Endothelial cell of umbilical vein (primary cell): ENCODE measurements around the gene DDHD1. TPM values are rescaled to one million over a fixed set of nuclear protein-coding genes. Genes with fewer than 3 reads are reported as not detected.

Source experiments
- BruUV-seq: library from RNA; stranded (reverse); fragments of 400-500 nt; replicated peaks from 2 replicates; lab custom pipeline; 2021; lab: Mats Ljungman, UMichigan
- CTCF ChIA-PET: fragments of 300-600, 350-600 bp; sonication (Branson Sonifier 250); formaldehyde crosslinking; loops from one replicate; lab custom pipeline; 2021; ENCODE audit warnings: antibody characterized with exemption, inconsistent platforms; lab: Charles Lee
- POLR2A ChIA-PET: fragments of 300-600, 350-600 bp; sonication (Branson Sonifier 250); formaldehyde crosslinking; loops from one replicate; lab custom pipeline; 2021; ENCODE audit warnings: antibody characterized with exemption, inconsistent platforms; lab: Charles Lee
- DNase-seq: peaks from one replicate; pipeline ENCODE4 v3.0.0-alpha.2; 2011; ENCODE audit warnings: low read depth, low spot score
- FAIRE-seq: peaks from 2 replicates; lab custom pipeline; 2011; peaks lifted over from hg19 to GRCh38; lab: Jason Lieb, UNC
- H2AFZ ChIP-seq: 2 replicates; pipeline ENCODE4 v1.6.0; 2012; ENCODE audit warnings: low read depth, low read length, control low read depth, inconsistent platforms
- H3K27ac ChIP-seq: 2 replicates; pipeline ENCODE4 v1.5.1; 2011; ENCODE audit warnings: low read depth, mild to moderate bottlenecking, control low read depth, low read length, moderate library complexity; ENCODE audit not compliant: insufficient read depth
- H3K27me3 ChIP-seq, 2 experiments: 2 replicates each; pipeline versions ENCODE4 v1.6.0 to v1.6.1; 2011; ENCODE audit warnings: low read length in 2 of 2, mixed read lengths in 1 of 2; ENCODE audit not compliant: control insufficient read depth in 2 of 2, insufficient read depth in 2 of 2
- H3K36me3 ChIP-seq, 2 experiments: 2 replicates in 1 of 2; 3 replicates in 1 of 2; pipeline ENCODE4 v1.5.1; 2011; ENCODE audit warnings: low read length in 2 of 2, mild to moderate bottlenecking in 1 of 2, moderate library complexity in 1 of 2; ENCODE audit not compliant: control insufficient read depth in 2 of 2, insufficient read depth in 2 of 2; ENCODE audit errors: extremely low read depth in 1 of 2
- H3K4me1 ChIP-seq: 3 replicates; pipeline ENCODE4 v1.5.1; 2011; ENCODE audit warnings: mild to moderate bottlenecking, low read length; ENCODE audit not compliant: control insufficient read depth, insufficient read depth; ENCODE audit errors: extremely low read depth
- H3K4me2 ChIP-seq: 2 replicates; pipeline ENCODE4 v1.6.1; 2011; ENCODE audit warnings: low read length, control low read depth, mixed read lengths; ENCODE audit not compliant: insufficient read depth
- H3K4me3 ChIP-seq, 3 experiments: fragments of 200-600 bp in 1 of 3; sonication (generic), shearing (Covaris generic) in 1 of 3; replicated peaks in 1 of 3; 2 replicates each; pipeline ENCODE4 v1.5.1; 2011 to 2016; ENCODE audit warnings: control low read depth in 3 of 3, low read length in 3 of 3, mild to moderate bottlenecking in 2 of 3, inconsistent platforms in 1 of 3, low read depth in 1 of 3, moderate library complexity in 1 of 3; ENCODE audit not compliant: insufficient read depth in 1 of 3
- H3K79me2 ChIP-seq: 2 replicates; pipeline ENCODE4 v1.6.0; 2012; ENCODE audit warnings: low read length, inconsistent platforms; ENCODE audit not compliant: control insufficient read depth, insufficient read depth
- H3K9ac ChIP-seq: replicated peaks from 2 replicates; pipeline ENCODE3; 2011; ENCODE audit warnings: low read length, control low read depth; ENCODE audit not compliant: insufficient read depth; ENCODE audit errors: extremely low read depth
- H3K9me1 ChIP-seq: replicated peaks from 3 replicates; pipeline ENCODE4 v1.6.0; 2011; ENCODE audit warnings: mild to moderate bottlenecking, low read length; ENCODE audit not compliant: control insufficient read depth, insufficient read depth; ENCODE audit errors: extremely low read depth
- H3K9me3 ChIP-seq: replicated peaks from 2 replicates; pipeline ENCODE4 v1.5.1; 2012; ENCODE audit warnings: low read length, inconsistent platforms; ENCODE audit not compliant: control insufficient read depth, insufficient read depth
- H4K20me1 ChIP-seq: replicated peaks from 2 replicates; pipeline ENCODE3; 2011; ENCODE audit warnings: mild to moderate bottlenecking, low read length; ENCODE audit not compliant: control insufficient read depth, insufficient read depth; ENCODE audit errors: extremely low read depth
- EZH2 ChIP-seq: IDR thresholded peaks from 2 replicates; pipeline ENCODE4 v1.6.1; 2012; ENCODE audit warnings: borderline replicate concordance, low read depth, mild to moderate bottlenecking, moderate library complexity, low read length, inconsistent platforms; ENCODE audit not compliant: severe bottlenecking
- FOS ChIP-seq: IDR thresholded peaks from 2 replicates; pipeline ENCODE4 v1.6.1; 2011; ENCODE audit warnings: mild to moderate bottlenecking, low read length, moderate library complexity, borderline replicate concordance; ENCODE audit not compliant: insufficient read depth
- GATA2 ChIP-seq: IDR thresholded peaks from 2 replicates; pipeline ENCODE4 v1.7.0; 2011; ENCODE audit warnings: low read depth, mild to moderate bottlenecking, moderate library complexity, mixed read lengths, low read length; ENCODE audit not compliant: insufficient read length, insufficient read depth
- JUN ChIP-seq: IDR thresholded peaks from 2 replicates; pipeline ENCODE4 v1.6.1; 2011; ENCODE audit warnings: borderline replicate concordance, low read depth; ENCODE audit not compliant: insufficient read length, insufficient read depth
- MYC ChIP-seq: IDR thresholded peaks from one replicate; pipeline ENCODE4 v1.6.1; 2011; ENCODE audit warnings: mild to moderate bottlenecking, low read depth, low read length
- POLR2A ChIP-seq: IDR thresholded peaks from 2 replicates; pipeline ENCODE4 v1.6.1; 2012; ENCODE audit warnings: low read depth, mild to moderate bottlenecking, control low read depth, low read length
- POLR2AphosphoS5 ChIP-seq: IDR thresholded peaks from 2 replicates; pipeline ENCODE4 v1.6.1; 2012; ENCODE audit warnings: low read depth, mild to moderate bottlenecking, control low read depth, low read length, moderate library complexity; ENCODE audit not compliant: insufficient read depth
- dilution Hi-C: fragments of 300-500 bp; cut with MboI; formaldehyde crosslinking; loops from one replicate; pipeline ENCODE4 v1.15.0; 2019; ENCODE audit warnings: low sequenced_read_pairs; ENCODE audit not compliant: extremely low pct_ligation_motif_present
- intact Hi-C: fragments of 100-400 bp; cut with micrococcal nuclease; formaldehyde crosslinking; loops from one replicate; pipeline ENCODE4 v1.10.0; 2022
- polyA plus RNA-seq, 4 experiments: library from polyadenylated mRNA; depleted of rRNA in 3 of 4; stranded (reverse) in 3 of 4; unstranded in 1 of 4; fragments of >200 nt; gene quantifications; 2 replicates each; pipeline versions ENCODE4 v1.2.1 to v1.2.3, GENCODE V29; 2011 to 2012; ENCODE audit warnings: missing spikeins in 1 of 4
- total RNA-seq: library from RNA; stranded (reverse); gene quantifications from 2 replicates; pipeline ENCODE4 v1.2.3, GENCODE V29; 2021
- TF ChIP-seq, protein P1 (sequence below), 2 donors: IDR thresholded peaks; 1 replicate in 1 of 2; 2 replicates in 1 of 2; pipeline ENCODE4 v1.5.1; 2011; ENCODE audit warnings: low read length in 2 of 2, mild to moderate bottlenecking in 2 of 2, moderate library complexity in 2 of 2, control low read depth in 1 of 2, inconsistent platforms in 1 of 2, low read depth in 1 of 2; ENCODE audit not compliant: insufficient read depth in 1 of 2; ENCODE audit errors: extremely low read depth in 1 of 2
- TF ChIP-seq, protein P2 (sequence below): IDR thresholded peaks from 2 replicates; pipeline ENCODE4 v1.6.1; 2011; ENCODE audit not compliant: insufficient read depth, insufficient read length

Gene DDHD1
- total and polyA plus RNA-seq, 2 donors (not counting 3 experiments of a cell fraction or from before 2014, with no cell fraction given) = 2.7 to 12.4 TPM

DNA sequence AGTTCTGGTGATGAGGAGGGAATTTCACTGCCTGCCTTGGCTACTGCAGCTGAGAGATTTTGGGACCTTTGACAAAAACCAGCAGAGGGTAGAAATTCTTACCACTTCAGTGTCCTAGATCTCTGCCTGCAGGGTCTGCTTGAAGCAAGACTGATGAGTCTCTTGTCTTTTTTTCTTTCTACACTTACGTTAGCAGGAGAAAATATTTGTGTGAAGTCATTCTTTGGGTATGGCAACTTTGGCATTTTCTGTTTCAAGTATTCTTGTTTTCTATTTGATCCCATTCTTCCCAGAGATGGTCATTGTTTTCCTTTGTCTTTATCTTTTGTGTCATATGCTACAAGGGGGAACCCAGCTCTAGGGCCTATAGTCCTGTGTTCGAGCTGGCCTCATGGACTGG, 136.6 kb downstream of the DDHD1 start:
- Histone ChIP-seq H3K9ac (no peak overlapping the region), H3K9me3 (no peaks in the 10 kb centered on the region), H2AFZ (no peak overlapping the region), H3K4me3 (no peak overlapping the region), H3K9me1 (no peaks in the 10 kb centered on the region), H3K4me1 (no peaks in the 10 kb centered on the region), H3K36me3 (no peaks in the 10 kb centered on the region), H4K20me1 (no peaks in the 10 kb centered on the region), H3K27me3 (peaks cover 0 to 5% of the 10 kb centered on the region in 2 experiments), H3K27ac (no peak overlapping the region), H3K79me2 (no peaks in the 10 kb centered on the region), H3K4me2 (no peak overlapping the region)
- BruUV-seq = no TSS peak
- TF ChIP-seq JUN = no peak
- TF ChIP-seq, protein P1, sequence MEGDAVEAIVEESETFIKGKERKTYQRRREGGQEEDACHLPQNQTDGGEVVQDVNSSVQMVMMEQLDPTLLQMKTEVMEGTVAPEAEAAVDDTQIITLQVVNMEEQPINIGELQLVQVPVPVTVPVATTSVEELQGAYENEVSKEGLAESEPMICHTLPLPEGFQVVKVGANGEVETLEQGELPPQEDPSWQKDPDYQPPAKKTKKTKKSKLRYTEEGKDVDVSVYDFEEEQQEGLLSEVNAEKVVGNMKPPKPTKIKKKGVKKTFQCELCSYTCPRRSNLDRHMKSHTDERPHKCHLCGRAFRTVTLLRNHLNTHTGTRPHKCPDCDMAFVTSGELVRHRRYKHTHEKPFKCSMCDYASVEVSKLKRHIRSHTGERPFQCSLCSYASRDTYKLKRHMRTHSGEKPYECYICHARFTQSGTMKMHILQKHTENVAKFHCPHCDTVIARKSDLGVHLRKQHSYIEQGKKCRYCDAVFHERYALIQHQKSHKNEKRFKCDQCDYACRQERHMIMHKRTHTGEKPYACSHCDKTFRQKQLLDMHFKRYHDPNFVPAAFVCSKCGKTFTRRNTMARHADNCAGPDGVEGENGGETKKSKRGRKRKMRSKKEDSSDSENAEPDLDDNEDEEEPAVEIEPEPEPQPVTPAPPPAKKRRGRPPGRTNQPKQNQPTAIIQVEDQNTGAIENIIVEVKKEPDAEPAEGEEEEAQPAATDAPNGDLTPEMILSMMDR (IDR thresholded peaks at IDR 0.05; ENCODE audit: extremely low read depth in 1 of 2, insufficient read depth in 1 of 2, low read depth in 1 of 2, low read length in 2 of 2) = no peak
- TF ChIP-seq FOS = no peak
- TF ChIP-seq, protein P2, sequence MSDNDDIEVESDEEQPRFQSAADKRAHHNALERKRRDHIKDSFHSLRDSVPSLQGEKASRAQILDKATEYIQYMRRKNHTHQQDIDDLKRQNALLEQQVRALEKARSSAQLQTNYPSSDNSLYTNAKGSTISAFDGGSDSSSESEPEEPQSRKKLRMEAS = no peak
- TF ChIP-seq GATA2 = no peak
- no peak for TF ChIP-seq EZH2
- no peak for TF ChIP-seq MYC
- no peak for TF ChIP-seq POLR2AphosphoS5
- TF ChIP-seq POLR2A = no peak
- intact Hi-C loops = no loop called here
- POLR2A ChIA-PET = no interaction called here
- CTCF ChIA-PET = interaction anchor here (0.6 kb wide), 1 partner anchor 586 kb away, joined by 3 read pairs; no protein-coding TSS in a partner anchor
- dilution Hi-C loops = no loop called here
- no peak for FAIRE-seq
- DNase-seq = no peak
